Measurements from ENCODE around the gene PDZRN3. TPM values are rescaled to one million over a fixed set of nuclear protein-coding genes. Genes with fewer than 3 reads are reported as not detected.

The PDZRN3 gene
- polyA plus RNA-seq, 2 of the 4 experiments (the other 2 are of a cell fraction), result not detected

- Histone ChIP-seq H3K27ac (no peak overlapping the region), H3K4me1 (no peaks in the 10 kb centered on the region), H3K4me3 (no peak overlapping the region), H3K9me3 (no peaks in the 10 kb centered on the region), H3K4me2 (no peak overlapping the region)
- TF ChIP-seq ZSCAN20 (CRISPR knock-in tag; IDR thresholded peaks at IDR 0.05), result no peak
- TF ChIP-seq POLR2A (IDR thresholded peaks at IDR 0.05; ENCODE audit: low read length), result no peak
- no peak for TF ChIP-seq FOSL2 (IDR thresholded peaks at IDR 0.05)
- no peak for TF ChIP-seq FOSL2 (CRISPR knock-in tag; IDR thresholded peaks at IDR 0.05)
- TF ChIP-seq GATA3 (IDR thresholded peaks at IDR 0.05; ENCODE audit: borderline replicate concordance), result no peak
- no peak for TF ChIP-seq NFE2L2 (conservative IDR thresholded peaks at IDR 0.05; ENCODE audit: low read length)
- no peak for TF ChIP-seq HMGXB4 (CRISPR knock-in tag; IDR thresholded peaks at IDR 0.05; ENCODE audit: borderline replicate concordance)
- TF ChIP-seq TP53 (CRISPR knock-in tag; IDR thresholded peaks at IDR 0.05), result no peak
- no peak for TF ChIP-seq HES2 (IDR thresholded peaks at IDR 0.05)
- no peak for TF ChIP-seq RNF2 (IDR thresholded peaks at IDR 0.05; ENCODE audit: borderline replicate concordance, low read depth)
- no peak for TF ChIP-seq RAD21 (conservative IDR thresholded peaks at IDR 0.05 in 1 of 2, IDR thresholded peaks at IDR 0.05 in 1 of 2)
- no peak for TF ChIP-seq EP300 (IDR thresholded peaks at IDR 0.05)
- TF ChIP-seq E2F6 (IDR thresholded peaks at IDR 0.05; ENCODE audit: borderline replicate concordance, low read depth), result no peak
- TF ChIP-seq NPAS2 (CRISPR knock-in tag; IDR thresholded peaks at IDR 0.05; ENCODE audit: borderline replicate concordance), result no peak
- no peak for TF ChIP-seq CHD4 (IDR thresholded peaks at IDR 0.05; ENCODE audit: borderline replicate concordance)
- TF ChIP-seq FOSB (CRISPR knock-in tag; IDR thresholded peaks at IDR 0.05), result no peak
- TF ChIP-seq ZC3H11A (IDR thresholded peaks at IDR 0.05), result no peak
- no peak for TF ChIP-seq SMC3 (IDR thresholded peaks at IDR 0.05)
- no peak for TF ChIP-seq JUN (IDR thresholded peaks at IDR 0.05)
- ChIA-PET POLR2A (no interaction called here), CTCF (interaction anchor here (0.8 to 1.2 kb wide), 3 partner anchors 13 to 49 kb away, joined by 3 to 4 read pairs (median 3); no protein-coding TSS in a partner anchor)
- DNase-seq (ENCODE audit: low read depth in 1 of 2, low spot score in 1 of 2) (no peak), ATAC-seq (no peak), FAIRE-seq (no peak)
- WGBS (ENCODE audit: missing lambda C conversion rate), result 8% methylated on average over 2 of the region's 2 CpGs
These were observed 191.7 kb downstream of the PDZRN3 start for GRCh38 chr3:73433079-73433478.

GRCh38 chr3:73432706-73433032 lies 192.1 kb downstream of the PDZRN3 start:
- CTCF ChIA-PET, result interaction anchor here (0.8 to 1.3 kb wide), 3 partner anchors 13 to 1713 kb away, joined by 3 to 4 read pairs (median 4); no protein-coding TSS in a partner anchor
- no peak for TF ChIP-seq MAFK (IDR thresholded peaks at IDR 0.05; ENCODE audit: partially characterized antibody)
- no peak for TF ChIP-seq RAD21 (conservative IDR thresholded peaks at IDR 0.05 in 1 of 2, IDR thresholded peaks at IDR 0.05 in 1 of 2)
- TF ChIP-seq JUN (IDR thresholded peaks at IDR 0.05), result no peak
- TF ChIP-seq FOSB (CRISPR knock-in tag; IDR thresholded peaks at IDR 0.05), result no peak
- TF ChIP-seq MYC (IDR thresholded peaks at IDR 0.05; ENCODE audit: borderline replicate concordance, low read length), result no peak
- TF ChIP-seq E2F6 (IDR thresholded peaks at IDR 0.05; ENCODE audit: borderline replicate concordance, low read depth), result no peak
- no peak for TF ChIP-seq FOXS1 (CRISPR knock-in tag; IDR thresholded peaks at IDR 0.05)
- no peak for TF ChIP-seq CTCF (IDR thresholded peaks at IDR 0.05)
- no peak for TF ChIP-seq HOXB13 (CRISPR knock-in tag; IDR thresholded peaks at IDR 0.05; ENCODE audit: low read depth)
- no peak for TF ChIP-seq ZSCAN20 (CRISPR knock-in tag; IDR thresholded peaks at IDR 0.05)
- no peak for TF ChIP-seq FOSL2 (IDR thresholded peaks at IDR 0.05)
- TF ChIP-seq FOSL2 (CRISPR knock-in tag; IDR thresholded peaks at IDR 0.05), result no peak
- TF ChIP-seq ESRRA (IDR thresholded peaks at IDR 0.05; ENCODE audit: borderline replicate concordance, low read length), result no peak
- TF ChIP-seq RCOR1 (IDR thresholded peaks at IDR 0.05; ENCODE audit: low read depth, low read length), result no peak
- no peak for TF ChIP-seq MAX (IDR thresholded peaks at IDR 0.05)
- no peak for TF ChIP-seq EP300 (IDR thresholded peaks at IDR 0.05)
- TF ChIP-seq TFCP2L1 (CRISPR knock-in tag; IDR thresholded peaks at IDR 0.05), result no peak
- TF ChIP-seq CBX2 (IDR thresholded peaks at IDR 0.05; ENCODE audit: borderline replicate concordance, low read depth), result no peak
- TF ChIP-seq NFE2L2 (conservative IDR thresholded peaks at IDR 0.05; ENCODE audit: low read length), result no peak
- no peak for TF ChIP-seq CEBPB (IDR thresholded peaks at IDR 0.05)
- H3K9me3 ChIP-seq, result no peaks in the 10 kb centered on the region
- H3K4me1 ChIP-seq, result no peaks in the 10 kb centered on the region
- DNase-seq (ENCODE audit: low read depth in 1 of 2, low spot score in 1 of 2) (no peak), ATAC-seq (no peak), FAIRE-seq (no peak)
- WGBS (ENCODE audit: missing lambda C conversion rate), result 0% methylated on average over 1 of the region's 1 CpG
- H3K4me2 ChIP-seq, result no peak overlapping the region
- no peak overlapping the region for H3K4me3 ChIP-seq
- no peak overlapping the region for H3K27ac ChIP-seq
- POLR2A ChIA-PET, result no interaction called here
